Astrocyte (in vitro differentiated cells and primary cell): Measurements from ENCODE around the gene CLDN18. TPM values are rescaled to one million over a fixed set of nuclear protein-coding genes. Genes with fewer than 3 reads are reported as not detected.

Source experiments
- DNase-seq: peaks from one replicate; pipeline ENCODE4 v3.0.0-alpha.2; 2010; ENCODE audit warnings: low read depth
- FAIRE-seq: peaks from 2 replicates; lab custom pipeline; 2011; peaks lifted over from hg19 to GRCh38; lab: Jason Lieb, UNC
- H2AFZ ChIP-seq: 2 replicates; pipeline ENCODE4 v1.6.0; 2012; ENCODE audit warnings: low read depth, low read length, inconsistent platforms
- H3K27ac ChIP-seq: 2 replicates; pipeline ENCODE4 v1.5.1; 2011; ENCODE audit warnings: low read depth, low read length, inconsistent platforms
- H3K27me3 ChIP-seq: 2 replicates; pipeline ENCODE4 v1.6.0; 2011; ENCODE audit warnings: low read length, inconsistent platforms; ENCODE audit not compliant: insufficient read depth
- H3K36me3 ChIP-seq: 2 replicates; pipeline ENCODE4 v1.5.1; 2011; ENCODE audit warnings: low read length, inconsistent platforms; ENCODE audit not compliant: insufficient read depth
- H3K4me1 ChIP-seq: 2 replicates; pipeline ENCODE4 v1.5.1; 2011; ENCODE audit warnings: low read length, inconsistent platforms; ENCODE audit not compliant: insufficient read depth
- H3K4me2 ChIP-seq: 2 replicates; pipeline ENCODE4 v1.6.0; 2012; ENCODE audit warnings: low read length, inconsistent platforms
- H3K4me3 ChIP-seq: 2 replicates; pipeline ENCODE4 v1.5.1; 2011; ENCODE audit warnings: low read depth, mild to moderate bottlenecking, low read length, inconsistent platforms; ENCODE audit not compliant: insufficient read depth
- H3K79me2 ChIP-seq: 2 replicates; pipeline ENCODE4 v1.6.0; 2012; ENCODE audit warnings: mild to moderate bottlenecking, low read length, inconsistent platforms; ENCODE audit not compliant: insufficient read depth
- H3K9ac ChIP-seq: 2 replicates; pipeline ENCODE4 v1.6.0; 2012; ENCODE audit warnings: mild to moderate bottlenecking, low read length, inconsistent platforms
- H3K9me3 ChIP-seq: 2 replicates; pipeline ENCODE4 v1.5.1; 2012; ENCODE audit warnings: low read depth, mild to moderate bottlenecking, low read length, inconsistent platforms; ENCODE audit not compliant: insufficient read depth
- H4K20me1 ChIP-seq: 2 replicates; pipeline ENCODE4 v1.6.0; 2012; ENCODE audit warnings: low read length, inconsistent platforms; ENCODE audit not compliant: insufficient read depth
- H3K27ac Mint-ChIP-seq: one replicate; pipeline ENCODE4 v1.8.0; 2021; ENCODE audit warnings: mild to moderate bottlenecking, mixed read lengths; ENCODE audit not compliant: unreplicated experiment
- H3K27me3 Mint-ChIP-seq: one replicate; pipeline ENCODE4 v1.8.0; 2021; ENCODE audit warnings: low read depth, mixed read lengths; ENCODE audit not compliant: unreplicated experiment
- H3K36me3 Mint-ChIP-seq: one replicate; pipeline ENCODE4 v1.8.0; 2021; ENCODE audit warnings: low read depth, mixed read lengths; ENCODE audit not compliant: unreplicated experiment
- H3K4me1 Mint-ChIP-seq: one replicate; pipeline ENCODE4 v1.8.0; 2021; ENCODE audit warnings: low read depth, mixed read lengths; ENCODE audit not compliant: unreplicated experiment
- H3K4me3 Mint-ChIP-seq: one replicate; pipeline ENCODE4 v1.8.0; 2021; ENCODE audit warnings: mild to moderate bottlenecking, moderate library complexity, mixed read lengths; ENCODE audit not compliant: unreplicated experiment
- H3K9me3 Mint-ChIP-seq: one replicate; pipeline ENCODE4 v1.8.0; 2021; ENCODE audit warnings: mild to moderate bottlenecking, mixed read lengths; ENCODE audit not compliant: unreplicated experiment
- CTCF ChIP-seq: IDR thresholded peaks from 2 replicates; pipeline ENCODE4 v1.5.1; 2011; ENCODE audit warnings: low read depth, mild to moderate bottlenecking, inconsistent platforms, low read length, moderate library complexity; ENCODE audit not compliant: insufficient read depth
- EZH2 ChIP-seq: IDR thresholded peaks from 2 replicates; pipeline ENCODE4 v1.6.1; 2012; ENCODE audit warnings: mild to moderate bottlenecking, low read length, inconsistent platforms; ENCODE audit not compliant: insufficient read depth
- total RNA-seq: library from RNA; stranded (reverse); gene quantifications from 2 replicates; pipeline ENCODE4 v1.2.1, GENCODE V29; 2021

CLDN18 gene
- total RNA-seq, 1 donor from 2014 or later, result not detected

- H3K4me2 ChIP-seq, result no peak overlapping the region
- DNase-seq (no peak), FAIRE-seq (no peak)
- no peaks in the 10 kb centered on the region for H3K9me3 ChIP-seq
- Mint-ChIP-seq H3K27me3 (no peaks in the 10 kb centered on the region), H3K4me1 (no peaks in the 10 kb centered on the region), H3K4me3 (no peak overlapping the region), H3K36me3 (no peaks in the 10 kb centered on the region), H3K9me3 (no peaks in the 10 kb centered on the region), H3K27ac (no peak overlapping the region)
- H4K20me1 ChIP-seq, result no peaks in the 10 kb centered on the region
- no peaks in the 10 kb centered on the region for H3K36me3 ChIP-seq
- no peak overlapping the region for H2AFZ ChIP-seq
- no peaks in the 10 kb centered on the region for H3K79me2 ChIP-seq
- H3K4me3 ChIP-seq, result no peak overlapping the region
- no peaks in the 10 kb centered on the region for H3K4me1 ChIP-seq
- TF ChIP-seq CTCF, result no peak
- no peak for TF ChIP-seq EZH2
- no peaks in the 10 kb centered on the region for H3K27me3 ChIP-seq
- H3K27ac ChIP-seq, result no peak overlapping the region
- H3K9ac ChIP-seq, result no peak overlapping the region
Observed at GRCh38 chr3:138003069-138003468, 6.9 kb upstream of the CLDN18 start.

- peaks cover 2% of the 10 kb centered on the region for H3K36me3 Mint-ChIP-seq
- H3K27ac Mint-ChIP-seq, result no peak overlapping the region
- Histone ChIP-seq H4K20me1 (no peaks in the 10 kb centered on the region), H3K27me3 (no peaks in the 10 kb centered on the region), H3K4me3 (no peak overlapping the region), H3K9me3 (no peaks in the 10 kb centered on the region), H3K4me1 (peaks cover 8% of the 10 kb centered on the region), H3K9ac (no peak overlapping the region), H3K79me2 (no peaks in the 10 kb centered on the region), H3K4me2 (no peak overlapping the region), H3K27ac (no peak overlapping the region), H2AFZ (no peak overlapping the region), H3K36me3 (no peaks in the 10 kb centered on the region)
- FAIRE-seq, result no peak
- TF ChIP-seq EZH2, result no peak
- TF ChIP-seq CTCF, result no peak
- no peak for DNase-seq
- H3K27me3 Mint-ChIP-seq, result no peaks in the 10 kb centered on the region
- no peaks in the 10 kb centered on the region for H3K4me1 Mint-ChIP-seq
- no peak overlapping the region for H3K4me3 Mint-ChIP-seq
- no peaks in the 10 kb centered on the region for H3K9me3 Mint-ChIP-seq
Observed at GRCh38 chr3:138005627-138006026, 4.3 kb upstream of the CLDN18 start.

- H3K4me1 Mint-ChIP-seq, result no peaks in the 10 kb centered on the region
- H3K9me3 Mint-ChIP-seq, result no peaks in the 10 kb centered on the region
- no peak overlapping the region for H3K4me3 ChIP-seq
- no peaks in the 10 kb centered on the region for H3K27me3 ChIP-seq
- no peak for FAIRE-seq
- H3K36me3 ChIP-seq, result no peaks in the 10 kb centered on the region
- H3K9ac ChIP-seq, result no peak overlapping the region
- no peak overlapping the region for H3K27ac ChIP-seq
- no peak overlapping the region for H3K4me2 ChIP-seq
- no peak overlapping the region for H2AFZ ChIP-seq
- no peak for DNase-seq
- H3K9me3 ChIP-seq, result no peaks in the 10 kb centered on the region
- no peaks in the 10 kb centered on the region for H3K79me2 ChIP-seq
- no peak overlapping the region for H3K4me3 Mint-ChIP-seq
- no peak overlapping the region for H3K27ac Mint-ChIP-seq
- H3K36me3 Mint-ChIP-seq, result peaks cover 2% of the 10 kb centered on the region
- no peaks in the 10 kb centered on the region for H4K20me1 ChIP-seq
- TF ChIP-seq EZH2, result no peak
- no peak for TF ChIP-seq CTCF
- no peaks in the 10 kb centered on the region for H3K27me3 Mint-ChIP-seq
- peaks cover 8% of the 10 kb centered on the region for H3K4me1 ChIP-seq
Observed at GRCh38 chr3:138007898-138008297, 2.1 kb upstream of the CLDN18 start.
